Neutrophil (primary cell): Measurements from ENCODE around the gene NSD2.
A peak's percentile ranks its signal among the peaks of the same experiment; 100 is the strongest.

Source experiments
- H3K27ac ChIP-seq: fragments of 200-600 bp; sonication (generic); 2 replicates; pipeline ENCODE4 v1.5.1; 2016; ENCODE audit warnings: mild to moderate bottlenecking, moderate library complexity
- H3K27me3 ChIP-seq: fragments of 200-600 bp; sonication (generic); 2 replicates; pipeline ENCODE4 v1.6.0; 2016; ENCODE audit warnings: mild to moderate bottlenecking
- H3K36me3 ChIP-seq: fragments of 200-600 bp; sonication (generic); 2 replicates; pipeline ENCODE4 v1.5.1; 2017
- H3K4me1 ChIP-seq, 2 experiments: fragments of 200-600 bp in 1 of 2; sonication (generic) in 1 of 2; 1 replicate in 1 of 2; 2 replicates in 1 of 2; pipeline versions ENCODE4 v1.5.1 to v1.6.1; 2013 to 2016; ENCODE audit warnings: low read depth in 1 of 2, low read length in 1 of 2, mild to moderate bottlenecking in 1 of 2, moderate library complexity in 1 of 2; ENCODE audit not compliant: control insufficient read depth in 1 of 2, insufficient read depth in 1 of 2
- H3K4me3 ChIP-seq, 2 experiments: fragments of 200-600 bp in 1 of 2; sonication (generic) in 1 of 2; 1 replicate in 1 of 2; 2 replicates in 1 of 2; pipeline ENCODE4 v1.5.1; 2013 to 2016; ENCODE audit warnings: low read depth in 1 of 2, low read length in 1 of 2, mild to moderate bottlenecking in 1 of 2, moderate library complexity in 1 of 2
- H3K9me3 ChIP-seq: fragments of 200-600 bp; sonication (generic); 2 replicates; pipeline ENCODE4 v1.5.1; 2016
- CTCF ChIP-seq: fragments of 200-600 bp; sonication (generic); IDR thresholded peaks from 2 replicates; pipeline ENCODE4 v1.5.1; 2016; ENCODE audit warnings: antibody characterized with exemption

The NSD2 gene

GRCh38 chr4:1898007-1898406, 26.8 kb downstream of the NSD2 start:
- Histone ChIP-seq H3K9me3 (no peaks in the 10 kb centered on the region), H3K27ac (no peak overlapping the region), H3K4me3 (no peak overlapping the region), H3K4me1 (peaks cover 4 to 5% of the 10 kb centered on the region in 2 experiments), H3K27me3 (no peaks in the 10 kb centered on the region), H3K36me3 (peaks cover 22% of the 10 kb centered on the region)
- no peak for TF ChIP-seq CTCF

GRCh38 chr4:1898681-1899080, 27.5 kb downstream of the NSD2 start:
- Histone ChIP-seq H3K4me1 (peaks cover 4 to 5% of the 10 kb centered on the region in 2 experiments), H3K27ac (no peak overlapping the region), H3K4me3 (no peak overlapping the region), H3K9me3 (no peaks in the 10 kb centered on the region), H3K27me3 (no peaks in the 10 kb centered on the region), H3K36me3 (peaks cover 28% of the 10 kb centered on the region)
- no peak for TF ChIP-seq CTCF

GRCh38 chr4:1899149-1900086, 28.2 kb downstream of the NSD2 start:
- Histone ChIP-seq H3K9me3 (no peaks in the 10 kb centered on the region), H3K4me3 (no peak overlapping the region), H3K27me3 (no peaks in the 10 kb centered on the region), H3K27ac (no peak overlapping the region), H3K36me3 (peaks cover 34% of the 10 kb centered on the region), H3K4me1 (peaks cover 4 to 5% of the 10 kb centered on the region in 2 experiments)
- TF ChIP-seq CTCF: peak; percentile 80

- Histone ChIP-seq H3K27ac (no peak overlapping the region), H3K9me3 (no peaks in the 10 kb centered on the region), H3K4me3 (no peak overlapping the region), H3K27me3 (no peaks in the 10 kb centered on the region), H3K4me1 (peaks cover 4 to 5% of the 10 kb centered on the region in 2 experiments), H3K36me3 (peaks cover 40% of the 10 kb centered on the region)
- no peak for TF ChIP-seq CTCF
Measured at GRCh38 chr4:1900087-1900433, 28.9 kb downstream of the NSD2 start.

GRCh38 chr4:1900624-1901023, 29.4 kb downstream of the NSD2 start:
- no peak overlapping the region for H3K4me3 ChIP-seq
- no peaks in the 10 kb centered on the region for H3K9me3 ChIP-seq
- TF ChIP-seq CTCF: no peak
- H3K4me1 ChIP-seq: peaks cover 4 to 5% of the 10 kb centered on the region in 2 experiments
- H3K27me3 ChIP-seq: no peaks in the 10 kb centered on the region
- peaks cover 43% of the 10 kb centered on the region for H3K36me3 ChIP-seq
- H3K27ac ChIP-seq: no peak overlapping the region
